Colon (tissue), 2 donors: Measurements from ENCODE around the gene HEMK1.

Experiments used
- FAIRE-seq: peaks from 2 replicates; lab custom pipeline; 2012; peaks lifted over from hg19 to GRCh38; lab: Jason Lieb, UNC
- donor health status: control.
- donor health status: control.

The HEMK1 gene

GRCh38 chr3:50616770-50617095 lies 47.4 kb downstream of the HEMK1 start:
- no peak for FAIRE-seq

- no peak for FAIRE-seq
Observed at GRCh38 chr3:50617096-50617791, 47.9 kb downstream of the HEMK1 start, which contains the start of gene MAPKAPK3. Gene MAPKAPK3, plus strand, starts transcription at chr3:50617151. Its CDS starts 415 bp downstream, at chr3:50617566.

GRCh38 chr3:50617911-50618481 lies 48.7 kb downstream of the HEMK1 start:
- no peak for FAIRE-seq

GRCh38 chr3:50620420-50620819 lies 51.1 kb downstream of the HEMK1 start:
- FAIRE-seq: no peak

- no peak for FAIRE-seq
Observed at GRCh38 chr3:50620820-50621219, 51.5 kb downstream of the HEMK1 start.

- no peak for FAIRE-seq
Observed at GRCh38 chr3:50622881-50623280, 53.6 kb downstream of the HEMK1 start.

GRCh38 chr3:50623840-50624474 lies 54.6 kb downstream of the HEMK1 start:
- no peak for FAIRE-seq

- FAIRE-seq: no peak
Observed at GRCh38 chr3:50624634-50625033, 55.3 kb downstream of the HEMK1 start.

GRCh38 chr3:50625231-50626182 lies 56.2 kb downstream of the HEMK1 start:
- no peak for FAIRE-seq

GRCh38 chr3:50626401-50626800 lies 57.1 kb downstream of the HEMK1 start:
- FAIRE-seq: no peak

- FAIRE-seq: no peak
Observed at GRCh38 chr3:50627407-50628051, 58.2 kb downstream of the HEMK1 start.

- FAIRE-seq: no peak
Observed at GRCh38 chr3:50628601-50629000, 59.3 kb downstream of the HEMK1 start.

GRCh38 chr3:50630394-50630793 lies 61.1 kb downstream of the HEMK1 start:
- FAIRE-seq: no peak

GRCh38 chr3:50630877-50631276 lies 61.6 kb downstream of the HEMK1 start:
- no peak for FAIRE-seq

GRCh38 chr3:50632450-50632849 lies 63.1 kb downstream of the HEMK1 start:
- FAIRE-seq: no peak

GRCh38 chr3:50633230-50633790 lies 64.0 kb downstream of the HEMK1 start:
- FAIRE-seq: no peak

GRCh38 chr3:50635066-50635465 lies 65.7 kb downstream of the HEMK1 start:
- FAIRE-seq: no peak

- no peak for FAIRE-seq
Observed at GRCh38 chr3:50637011-50637410, 67.7 kb downstream of the HEMK1 start.

- FAIRE-seq: no peak
Observed at GRCh38 chr3:50637945-50638344, 68.6 kb downstream of the HEMK1 start.

- FAIRE-seq: no peak
Observed at GRCh38 chr3:50639055-50639494, 69.8 kb downstream of the HEMK1 start.

GRCh38 chr3:50642382-50642781 lies 73.1 kb downstream of the HEMK1 start:
- FAIRE-seq: no peak

GRCh38 chr3:50644561-50644960 lies 75.2 kb downstream of the HEMK1 start:
- no peak for FAIRE-seq
